Caki2 (cell line): ENCODE results near the gene LBHD1. TPM values are rescaled to one million over a fixed set of nuclear protein-coding genes. Genes with fewer than 3 reads are reported as not detected.
"Not testable (repeated sequence)": the region's sequence is repeated elsewhere in the genome, so short reads cannot be mapped to it uniquely, and the experiment has no call there.

Source experiments
- DNase-seq: peaks from one replicate; pipeline ENCODE4 v3.0.0-alpha.2; 2015; ENCODE audit warnings: low read depth
- in situ Hi-C: cut with HindIII; loops from 2 replicates; pipeline ENCODE4 v1.10.0; 2016; ENCODE audit warnings: low sequenced_read_pairs, low pct_unique_long_range_greater_than_20kb, mixed read lengths
- total RNA-seq: library from RNA; depleted of rRNA; stranded (reverse); fragments of >200 nt; shearing (Covaris generic); gene quantifications from 2 replicates; pipeline ENCODE4 v1.2.3, GENCODE V29; 2014; ENCODE audit warnings: low replicate concordance

The LBHD1 gene
- total RNA-seq, 1 experiment from 2014 or later, result 3.2 TPM

DNA sequence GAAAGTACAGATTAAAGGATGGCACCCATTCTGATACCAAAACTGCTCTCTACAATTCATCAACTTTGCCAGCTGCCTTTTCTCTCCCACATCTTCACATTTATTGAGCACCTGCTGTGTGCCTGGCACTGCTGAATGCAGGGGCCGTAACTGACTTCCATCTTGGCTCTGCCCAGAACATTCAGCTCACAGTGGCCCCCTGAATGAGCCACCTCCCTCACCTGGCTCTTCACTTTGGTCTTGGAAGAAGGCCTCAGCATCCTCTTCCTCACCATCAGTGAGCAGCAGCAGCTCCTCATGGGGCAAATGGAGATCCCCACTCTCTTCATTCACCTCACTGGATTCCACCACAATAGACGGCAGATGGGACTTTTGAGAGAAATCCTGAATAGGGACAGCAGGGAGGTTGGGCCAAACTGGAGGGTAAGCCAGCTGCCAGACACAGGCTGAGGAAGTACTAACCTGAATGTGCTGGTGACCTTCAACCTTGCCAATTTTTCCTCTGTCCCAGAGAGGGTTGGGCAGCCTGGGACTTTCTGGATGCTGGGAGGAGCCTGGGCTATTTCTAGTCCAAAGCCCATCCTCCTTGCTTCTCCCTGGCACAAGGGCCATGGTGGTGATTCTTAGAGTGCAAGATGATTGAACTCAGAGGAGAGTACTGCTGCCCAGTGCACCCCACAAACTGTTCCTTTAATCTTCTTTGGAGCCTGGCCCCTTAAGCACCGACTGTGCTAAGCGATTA is 2.5 kb downstream of the LBHD1 start:
- DNase-seq, result peak; percentile 14
- in situ Hi-C loops, result no loop called here

DNA sequence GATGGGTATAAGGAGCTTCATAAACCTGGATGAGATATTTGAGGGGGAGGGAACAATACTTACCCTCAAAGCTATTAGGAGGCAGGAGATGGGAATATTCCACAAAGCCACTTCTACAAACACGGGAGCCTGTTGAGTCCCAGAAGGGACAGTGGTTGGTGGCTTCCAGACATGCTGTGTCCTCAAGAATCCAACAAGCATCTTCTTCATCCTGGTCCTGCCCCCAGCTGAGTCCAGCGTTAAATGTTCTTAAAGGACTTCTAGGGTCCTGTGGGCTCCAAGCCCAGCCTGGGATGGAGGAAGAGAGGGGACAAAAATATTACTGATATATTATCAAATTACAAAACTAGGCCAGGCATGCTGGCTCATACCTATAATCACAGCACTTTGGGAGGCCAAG is 4.6 kb downstream of the LBHD1 start:
- in situ Hi-C loops, result no loop called here
- DNase-seq, result no peak

DNA sequence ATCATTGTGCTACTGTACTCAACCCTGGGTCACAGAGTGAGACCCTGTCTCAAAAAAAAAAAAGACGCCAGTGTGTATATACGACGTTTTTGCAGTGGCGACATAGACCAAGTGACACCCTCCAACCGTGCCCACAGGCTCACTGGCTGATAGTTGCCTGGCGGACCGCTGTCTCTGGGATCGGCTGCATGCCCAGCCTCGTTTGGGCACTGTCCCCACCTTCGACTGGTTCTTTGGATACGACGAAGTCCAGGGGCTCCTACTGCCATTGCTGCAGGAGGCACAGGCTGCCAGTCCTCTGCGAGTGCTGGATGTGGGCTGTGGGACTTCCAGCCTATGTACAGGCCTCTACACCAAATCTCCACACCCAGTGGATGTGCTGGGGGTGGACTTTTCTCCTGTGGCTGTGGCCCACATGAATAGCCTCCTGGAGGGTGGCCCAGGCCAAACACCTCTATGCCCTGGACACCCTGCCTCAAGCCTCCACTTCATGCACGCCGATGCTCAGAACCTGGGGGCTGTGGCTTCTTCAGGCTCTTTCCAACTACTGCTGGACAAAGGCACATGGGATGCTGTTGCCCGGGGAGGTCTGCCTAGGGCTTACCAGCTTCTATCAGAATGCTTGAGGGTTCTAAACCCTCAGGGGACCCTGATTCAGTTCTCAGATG is 5.7 kb downstream of the LBHD1 start:
- no peak for DNase-seq
- in situ Hi-C loops, result no loop called here

DNA sequence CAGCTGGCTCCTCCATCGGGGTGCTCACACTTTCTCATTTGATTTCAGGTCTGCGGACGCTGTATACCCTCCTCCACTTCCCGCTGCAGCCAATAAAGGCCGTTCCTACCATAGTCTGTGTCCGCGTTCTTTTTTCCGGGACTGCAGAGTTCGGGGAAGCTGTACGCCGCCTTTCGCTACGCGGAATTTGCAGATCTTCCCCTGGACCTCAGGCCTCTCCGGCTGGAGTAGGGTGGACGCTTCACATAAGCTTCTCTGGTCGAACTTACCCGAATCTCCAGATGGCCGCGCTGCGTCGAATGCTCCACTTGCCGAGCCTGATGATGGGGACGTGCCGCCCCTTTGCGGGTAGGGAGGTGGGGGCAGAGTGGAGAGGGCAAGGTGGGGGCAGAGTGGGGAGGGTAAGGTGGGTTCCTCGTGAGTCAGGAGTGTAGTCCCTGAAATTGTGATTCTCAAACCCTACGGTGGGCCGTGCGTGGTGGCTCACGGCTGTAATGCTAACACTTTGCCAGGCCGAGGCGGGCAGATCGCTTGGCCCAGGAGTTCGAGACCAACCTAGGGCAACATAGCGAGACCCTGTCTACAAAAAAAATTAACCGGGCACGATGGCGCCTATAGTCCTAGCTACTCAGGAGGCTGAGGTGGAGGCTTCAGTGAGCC is 6.3 kb downstream of the LBHD1 start:
- in situ Hi-C loops, result no loop called here
- no peak for DNase-seq

DNA sequence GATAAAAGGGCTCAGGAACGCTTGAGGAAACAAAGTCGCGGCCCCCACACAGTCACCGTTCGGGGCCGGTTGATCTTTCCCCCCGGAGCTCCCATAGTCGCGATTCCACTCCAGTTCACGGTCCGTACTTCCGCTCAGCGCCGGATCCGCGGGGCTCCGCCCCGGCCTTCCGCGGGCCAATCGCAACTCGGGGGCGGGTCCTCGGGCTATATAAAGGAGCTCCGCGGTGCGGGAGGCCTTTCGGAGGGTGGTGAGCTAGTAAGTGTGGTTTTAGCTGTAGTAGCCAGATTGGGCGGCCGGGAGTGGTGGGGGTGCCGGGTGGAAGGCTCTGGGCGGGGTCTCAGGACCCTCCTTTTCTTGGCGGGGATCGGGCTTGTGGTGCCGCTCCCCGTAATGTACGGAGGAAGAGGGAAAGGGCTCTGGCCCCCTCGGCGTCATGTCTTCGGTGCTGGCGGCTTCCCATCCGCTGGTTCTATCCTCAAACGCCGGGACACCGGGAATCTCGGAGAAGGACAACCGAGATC is 6.9 kb downstream of the LBHD1 start, which contains the start of the genes C11orf98 and CSKMT:
Gene C11orf98 (minus strand): TSS at position 136 of the 524 bp plus-strand sequence. CDS start 41 bp downstream, at position 95.
Gene CSKMT (plus strand): TSS at position 238 of the 524 bp plus-strand sequence. CDS start 568 bp downstream, outside the sequence.
- peak; percentile 87 for DNase-seq
- in situ Hi-C loops, result no loop called here

DNA sequence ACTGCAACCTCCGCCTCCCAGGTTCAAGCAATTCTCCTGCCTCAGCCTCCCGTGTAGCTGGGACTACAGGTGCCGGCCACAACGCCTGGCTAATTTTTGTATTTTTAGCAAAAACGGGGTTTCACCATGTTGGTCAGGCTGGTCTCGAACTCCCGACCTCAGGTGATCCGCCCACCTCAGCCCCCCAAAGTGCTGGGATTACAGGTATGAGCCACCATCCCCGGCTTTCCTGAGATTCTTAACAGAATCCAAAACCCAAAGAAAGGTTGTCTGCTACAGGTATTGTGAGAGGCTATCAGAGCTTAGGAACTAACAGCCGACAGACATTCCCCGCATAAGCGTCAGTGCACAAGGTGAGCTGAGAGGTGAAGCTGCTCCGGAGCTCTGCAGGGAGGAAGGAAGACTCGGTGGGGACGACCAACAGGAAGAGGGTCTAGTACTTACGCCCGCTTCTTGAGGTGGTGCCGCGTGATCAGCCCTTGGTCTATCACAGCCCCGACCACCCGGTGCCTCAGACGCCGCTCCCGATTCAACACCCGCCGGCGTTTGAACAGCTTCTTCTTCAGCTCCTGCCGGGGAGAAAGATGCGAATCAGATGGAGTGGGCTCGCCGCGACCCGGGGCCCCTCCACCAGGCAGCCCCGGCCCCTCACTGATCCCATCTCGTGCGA is 7.5 kb downstream of the LBHD1 start:
- in situ Hi-C loops, result no loop called here
- DNase-seq, result no peak

DNA sequence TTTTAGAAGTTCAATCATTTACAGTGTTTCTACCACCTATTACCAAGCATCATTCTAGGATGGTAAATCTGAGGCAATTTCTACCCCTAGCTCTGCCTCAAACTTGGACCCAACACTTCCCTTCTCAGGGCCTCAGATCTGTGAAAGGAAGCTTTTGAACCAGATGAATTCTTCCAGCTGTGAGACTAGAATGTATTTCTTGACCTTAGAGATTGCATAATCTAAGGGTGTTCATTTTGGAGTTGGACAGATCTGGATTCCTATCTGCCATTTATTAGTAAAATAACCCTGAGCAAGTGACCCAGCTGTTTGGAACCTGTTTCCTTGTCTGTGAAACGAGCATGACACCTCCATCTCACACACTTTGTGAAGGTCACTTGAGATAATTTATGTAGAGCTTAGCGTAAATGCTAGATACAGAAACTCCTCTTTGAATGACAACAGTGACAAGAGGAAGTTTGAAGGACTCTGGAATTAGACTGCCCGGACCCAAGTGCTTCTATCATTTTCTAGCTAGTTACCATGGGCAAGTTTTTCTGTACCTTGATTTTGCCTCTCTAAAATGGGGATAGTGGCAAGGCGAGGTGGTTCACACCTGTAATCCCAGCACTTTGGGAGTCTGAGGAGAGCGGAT is 15.2 kb downstream of the LBHD1 start:
- no peak for DNase-seq
- in situ Hi-C loops, result no loop called here

DNA sequence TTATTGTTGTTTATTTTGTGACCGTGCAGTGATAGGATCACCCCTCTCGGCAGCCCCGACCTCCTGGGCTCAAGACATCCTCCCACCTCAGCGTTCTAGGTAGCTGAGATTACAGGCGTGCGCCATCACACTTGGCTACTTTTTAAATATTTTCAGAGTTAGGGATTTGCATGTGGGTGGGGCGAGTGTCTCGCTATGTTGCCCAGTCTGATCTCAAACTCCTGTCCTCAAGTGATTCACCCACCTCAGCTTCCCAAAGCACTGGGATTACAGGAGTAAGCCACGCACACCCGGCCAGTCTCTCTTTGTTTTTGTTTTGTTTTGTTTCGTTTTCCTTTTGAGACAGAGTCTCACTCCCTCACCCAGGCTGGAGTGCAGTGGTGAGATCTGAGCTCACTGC is 17.8 kb downstream of the LBHD1 start:
- DNase-seq, result no peak
- in situ Hi-C loops, result no loop called here

DNA sequence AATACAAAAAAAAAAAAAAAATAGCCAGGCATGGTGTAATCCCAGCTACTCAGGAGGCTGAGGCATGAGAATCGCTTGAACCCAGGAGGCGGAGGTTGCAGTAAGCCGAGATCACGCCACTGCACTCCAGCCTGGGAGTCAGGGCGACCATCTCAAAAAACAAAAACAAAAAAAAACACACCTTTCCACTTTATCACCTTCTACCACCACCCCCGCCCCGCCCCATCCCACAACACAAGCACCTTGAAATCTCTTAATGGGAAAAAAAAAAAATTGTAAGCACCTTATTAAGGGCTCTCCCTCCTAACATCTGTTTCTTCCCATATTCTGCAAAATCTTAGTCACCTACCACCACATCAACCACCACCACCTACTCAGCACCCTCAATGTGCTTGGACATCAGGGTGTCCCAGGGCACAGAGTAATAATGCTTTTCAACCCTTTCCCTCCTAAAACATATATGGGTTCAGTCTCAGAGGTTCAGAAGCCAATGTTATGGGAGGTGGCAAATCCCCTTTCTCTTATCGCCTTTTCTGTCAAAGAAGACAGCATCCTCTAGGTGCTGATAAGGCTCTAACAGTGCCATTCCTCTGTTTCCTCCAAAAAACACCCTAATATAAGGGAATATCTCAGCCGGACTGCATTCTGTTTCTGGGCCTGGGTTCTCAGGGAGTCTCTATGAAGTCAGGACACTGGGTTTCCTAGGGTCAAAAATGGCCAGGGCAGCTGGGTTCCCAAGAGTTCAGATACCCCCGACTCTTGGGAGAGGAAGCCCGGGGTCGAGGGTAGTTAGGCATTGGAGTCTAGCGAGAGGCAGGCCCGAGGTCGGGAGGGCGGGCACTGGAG is 19.7 kb downstream of the LBHD1 start:
- no peak for DNase-seq
- in situ Hi-C loops, result no loop called here

DNA sequence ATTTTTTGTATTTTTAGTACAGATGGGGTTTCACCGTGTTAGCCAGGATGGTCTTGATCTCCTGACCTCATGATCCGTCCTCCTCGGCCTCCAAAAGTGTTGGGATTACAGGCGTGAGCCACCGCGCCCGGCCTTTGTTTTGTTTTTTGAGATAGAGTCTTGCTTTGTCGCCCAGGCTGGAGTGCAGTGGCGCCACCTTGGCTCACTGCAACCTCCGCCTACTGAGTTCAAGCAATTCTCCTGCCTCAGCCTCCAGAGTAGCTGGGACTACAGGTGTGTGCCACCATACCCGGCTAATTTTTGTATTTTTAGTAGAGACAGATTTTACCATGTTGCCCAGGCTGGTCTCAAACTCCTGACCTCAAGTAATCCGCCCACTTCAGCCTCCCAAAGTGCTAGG is 21.8 kb downstream of the LBHD1 start:
- in situ Hi-C loops, result not testable (repeated sequence)

DNA sequence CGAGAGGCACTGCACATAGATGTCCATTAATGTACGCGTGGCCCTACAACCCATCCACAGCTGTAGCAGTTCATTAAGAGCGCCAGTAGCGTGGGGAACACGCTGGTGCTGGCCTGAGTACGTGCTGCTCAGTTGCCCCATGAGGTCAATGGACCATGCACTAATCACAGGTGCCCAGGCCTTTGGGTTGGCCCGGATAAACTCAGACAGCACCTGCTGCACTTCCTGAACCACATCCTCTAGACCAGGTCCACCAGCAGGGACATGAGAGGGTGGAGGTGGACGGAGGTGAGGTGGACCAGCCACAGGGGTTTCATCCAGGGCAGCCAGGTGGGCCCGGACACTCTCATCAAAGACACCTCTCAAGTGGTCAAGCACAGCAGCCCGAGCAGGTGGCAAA is 22.6 kb downstream of the LBHD1 start:
- in situ Hi-C loops, result no loop called here
- no peak for DNase-seq

More for the DNA sequence above, 21.8 kb downstream of the LBHD1 start:
- not testable (repeated sequence) for DNase-seq

DNA sequence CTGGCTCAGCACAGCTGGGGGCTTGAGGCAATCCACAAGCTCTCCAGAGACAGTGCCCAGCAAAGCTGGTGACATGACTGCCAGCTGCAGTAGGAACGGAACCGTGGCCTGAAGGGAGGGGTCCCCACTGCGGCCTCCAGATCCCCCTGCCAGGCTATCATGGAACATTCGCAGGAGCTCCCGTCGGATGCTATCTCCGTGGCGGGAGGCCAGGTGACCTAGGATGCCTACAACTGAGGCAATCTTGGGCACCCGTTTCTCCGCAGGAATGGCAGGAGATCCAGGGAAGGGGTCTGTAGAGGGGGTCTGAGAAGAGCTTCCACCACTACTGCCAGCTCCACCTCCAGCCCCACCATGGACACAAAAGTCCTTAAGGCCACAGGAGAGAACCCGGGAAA is 23.1 kb downstream of the LBHD1 start:
- in situ Hi-C loops, result no loop called here
- no peak for DNase-seq

DNA sequence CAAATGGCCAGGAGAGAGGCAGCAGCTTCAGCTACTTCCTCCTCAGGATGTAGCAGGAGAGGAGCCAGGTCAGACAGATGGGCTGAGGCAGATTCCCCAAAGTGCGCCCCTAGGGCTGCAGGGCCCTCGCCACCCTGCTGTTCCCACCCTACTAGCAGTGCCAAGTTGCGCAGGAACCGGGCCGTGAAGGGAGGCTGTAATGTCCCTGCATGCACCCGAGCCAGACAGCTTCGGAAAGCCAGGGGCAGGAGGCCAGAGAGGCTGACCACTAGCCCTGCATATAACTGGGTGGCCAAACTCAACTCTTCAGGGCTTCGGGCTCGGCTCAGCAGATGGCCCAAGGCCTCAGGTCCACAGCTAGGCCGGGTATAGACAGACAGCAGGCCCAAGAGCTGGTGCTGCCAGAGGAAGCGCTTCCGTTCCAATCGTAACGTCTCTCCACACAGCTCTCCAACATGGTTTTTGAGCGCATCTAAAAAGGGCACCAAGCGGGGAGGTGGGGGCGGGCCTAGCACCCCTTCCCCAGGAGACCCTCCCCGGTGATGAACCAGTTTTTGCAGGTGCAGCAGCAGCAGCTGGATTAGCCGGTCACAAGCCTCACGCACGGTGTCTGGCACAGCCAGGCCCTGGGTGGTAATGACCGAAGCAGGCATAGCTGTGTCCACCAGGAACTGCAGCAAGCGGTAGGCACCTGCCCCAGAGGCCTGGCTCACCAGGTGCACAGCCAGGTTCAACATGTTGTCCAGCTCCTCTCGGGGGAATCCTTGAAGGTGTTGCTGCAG is 23.7 kb downstream of the LBHD1 start:
- no peak for DNase-seq
- in situ Hi-C loops, result no loop called here

DNA sequence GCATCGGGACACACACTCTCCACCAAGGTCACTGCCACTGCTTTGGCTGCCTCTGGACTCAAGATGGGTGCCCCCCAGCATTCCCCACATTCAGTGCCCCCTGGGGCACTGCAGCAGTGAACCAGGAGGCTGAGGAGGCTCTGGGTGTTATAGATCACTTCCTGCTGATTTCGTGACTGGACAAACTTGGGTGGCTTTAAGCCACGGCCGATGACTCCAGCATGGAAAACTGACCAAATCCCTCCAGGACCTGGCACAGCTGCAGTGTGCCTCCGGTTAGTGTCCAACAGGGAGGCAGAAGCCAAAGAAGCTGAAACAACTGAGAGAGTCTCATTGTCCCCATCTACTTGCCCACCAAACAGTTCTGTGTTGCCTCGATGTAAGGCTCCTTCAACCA is 24.5 kb downstream of the LBHD1 start:
- DNase-seq, result no peak
- in situ Hi-C loops, result no loop called here

DNA sequence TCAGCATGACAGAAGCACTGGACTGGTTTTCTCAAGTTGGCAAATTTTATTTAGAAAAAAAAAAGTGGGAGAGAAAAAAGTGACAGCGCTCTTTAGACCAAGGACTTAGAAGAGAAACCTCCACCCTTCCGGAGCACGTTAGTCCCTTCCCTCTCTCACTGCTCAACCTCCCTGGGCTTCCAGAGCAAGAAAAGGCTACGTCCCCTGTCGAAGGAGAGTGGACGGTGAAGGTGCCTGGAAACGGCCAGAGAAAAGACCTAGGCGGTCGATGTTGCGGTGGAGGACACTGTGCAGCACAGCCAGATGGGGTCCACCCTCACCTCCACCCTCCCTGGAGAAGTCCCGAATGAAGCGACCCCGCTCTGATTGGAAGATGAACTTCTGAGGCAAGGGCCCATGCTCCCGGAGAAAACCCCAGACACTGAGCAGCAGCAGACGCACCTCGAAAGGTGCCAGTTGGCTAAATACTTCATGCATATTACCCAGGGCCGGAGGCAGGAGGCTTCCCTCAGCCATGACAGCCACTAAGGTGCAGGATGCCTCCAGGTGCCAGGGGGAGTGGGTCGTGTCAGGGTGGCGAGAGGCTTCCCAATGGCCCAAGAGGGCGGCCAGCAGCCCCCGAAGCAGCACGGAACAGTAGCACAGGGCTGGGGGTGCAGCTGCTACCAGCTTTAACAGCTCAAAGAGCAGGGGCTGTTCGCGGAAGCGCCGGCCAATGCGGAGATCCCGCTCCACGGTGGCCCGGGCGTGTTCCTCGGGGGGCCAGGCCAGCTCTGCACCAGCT is 25.1 kb downstream of the LBHD1 start:
- DNase-seq, result no peak
- in situ Hi-C loops, result no loop called here
